HCT116 (cell line): ENCODE data around the gene SHC2. TPM values are rescaled to one million over a fixed set of nuclear protein-coding genes. Genes with fewer than 3 reads are reported as not detected.
A peak's percentile ranks its signal among the peaks of the same experiment; 100 is the strongest.

Source experiments
- ATAC-seq: fragments of 200-7000 bp; cut with Tn5 transposase; 2 replicates; pipeline ENCODE4 v1.9.1; 2020; ENCODE audit warnings: mild to moderate bottlenecking, moderate library complexity
- BruUV-seq: library from RNA; stranded (reverse); fragments of 400-500 nt; replicated peaks from 2 replicates; lab custom pipeline; 2021; lab: Mats Ljungman, UMichigan
- CTCF ChIA-PET: fragments of 300-600 bp; sonication (Branson Sonifier 250); formaldehyde crosslinking; loops from one replicate; lab custom pipeline; 2021; ENCODE audit warnings: antibody characterized with exemption; lab: Charles Lee
- POLR2A ChIA-PET: fragments of 300-600, 350-600 bp; sonication (Branson Sonifier 250); formaldehyde crosslinking; loops from one replicate; lab custom pipeline; 2021; ENCODE audit warnings: antibody characterized with exemption; lab: Charles Lee
- RAD21 ChIA-PET, 2 experiments: fragments of 300-600 bp; sonication (Branson Sonifier 250); formaldehyde crosslinking; loops; one replicate each; lab custom pipeline; 2023; ENCODE audit warnings: low total read pairs in 2 of 2; ENCODE audit not compliant: uncharacterized antibody in 2 of 2, unreplicated experiment in 2 of 2, low non-redundant PET in 1 of 2; lab: Charles Lee
- DNase-seq: peaks from one replicate; pipeline ENCODE4 v3.0.0-alpha.2; 2010; ENCODE audit warnings: low read depth, low spot score
- H2AFZ ChIP-seq: fragments of 200-600 bp; shearing (Covaris generic), sonication (generic); 2 replicates; pipeline ENCODE4 v1.6.1; 2017; ENCODE audit warnings: low read depth, mixed run types, mixed read lengths, antibody characterized with exemption, low read length; ENCODE audit not compliant: poor library complexity, severe bottlenecking
- H3K27ac ChIP-seq: 2 replicates; pipeline ENCODE4 v1.5.1; 2012; ENCODE audit warnings: low read depth, low read length
- H3K27me3 ChIP-seq: fragments of 200-600 bp; sonication (generic); 2 replicates; pipeline ENCODE4 v1.6.1; 2016; ENCODE audit warnings: mixed run types, low read length, mixed read lengths; ENCODE audit not compliant: insufficient read depth
- H3K36me3 ChIP-seq, 2 experiments: fragments of 200-500 bp in 1 of 2; fragments of 200-600 bp in 1 of 2; sonication (Bioruptor generic) in 1 of 2; sonication (generic) in 1 of 2; 2 replicates each; pipeline versions ENCODE4 v1.5.1 to v1.6.1; 2014 to 2016; ENCODE audit warnings: low read length in 2 of 2, inconsistent platforms in 1 of 2, mixed read lengths in 1 of 2, mixed run types in 1 of 2; ENCODE audit not compliant: insufficient read depth in 2 of 2, control insufficient read depth in 1 of 2
- H3K4me1 ChIP-seq, 2 experiments: fragments of 200-600 bp in 1 of 2; sonication (generic) in 1 of 2; 2 replicates each; pipeline versions ENCODE4 v1.5.1 to v1.6.1; 2012 to 2017; ENCODE audit warnings: low read length in 2 of 2, inconsistent platforms in 1 of 2, mild to moderate bottlenecking in 1 of 2, mixed read lengths in 1 of 2, mixed run types in 1 of 2, moderate library complexity in 1 of 2; ENCODE audit not compliant: insufficient read depth in 2 of 2, control insufficient read depth in 1 of 2
- H3K4me2 ChIP-seq: fragments of 200-600 bp; sonication (generic); 2 replicates; pipeline ENCODE4 v1.6.1; 2017; ENCODE audit warnings: mixed run types, low read length, mixed read lengths
- H3K4me3 ChIP-seq, 2 experiments: fragments of 200-600 bp in 1 of 2; sonication (generic) in 1 of 2; replicated peaks in 1 of 2; 2 replicates each; pipeline ENCODE4 v1.5.1; 2011 to 2016; ENCODE audit warnings: low read length in 2 of 2, control low read depth in 1 of 2, low read depth in 1 of 2, mild to moderate bottlenecking in 1 of 2, mixed read lengths in 1 of 2, mixed run types in 1 of 2
- H3K79me2 ChIP-seq: fragments of 200-600 bp; sonication (generic); 2 replicates; pipeline ENCODE4 v1.6.1; 2017; ENCODE audit warnings: mild to moderate bottlenecking, mixed run types, low read length, moderate library complexity, mixed read lengths; ENCODE audit not compliant: insufficient read depth
- H3K9ac ChIP-seq: fragments of 200-600 bp; sonication (generic); 2 replicates; pipeline ENCODE4 v1.6.1; 2016; ENCODE audit warnings: low read length, mixed read lengths
- H3K9me2 ChIP-seq: fragments of 200-600 bp; sonication (generic), shearing (Covaris generic); 2 replicates; pipeline ENCODE4 v1.6.1; 2017; ENCODE audit warnings: mixed run types, mild to moderate bottlenecking, moderate library complexity; ENCODE audit not compliant: insufficient read depth
- H3K9me3 ChIP-seq, 2 experiments: fragments of 200-500 bp in 1 of 2; fragments of 200-600 bp in 1 of 2; sonication (Bioruptor generic) in 1 of 2; sonication (generic) in 1 of 2; 2 replicates each; pipeline ENCODE4 v1.6.1; 2014 to 2017; ENCODE audit warnings: low read length in 2 of 2, mixed read lengths in 2 of 2, inconsistent platforms in 1 of 2, low read depth in 1 of 2, mild to moderate bottlenecking in 1 of 2, mixed run types in 1 of 2, moderate library complexity in 1 of 2; ENCODE audit not compliant: control insufficient read depth in 1 of 2, insufficient read depth in 1 of 2
- H4K20me1 ChIP-seq: fragments of 200-600 bp; sonication (generic), shearing (Covaris generic); 2 replicates; pipeline ENCODE4 v1.6.1; 2017; ENCODE audit warnings: mixed run types, mild to moderate bottlenecking, moderate library complexity; ENCODE audit not compliant: insufficient read depth
- ATF3 ChIP-seq: IDR thresholded peaks from 2 replicates; pipeline ENCODE4 v1.6.1; 2012
- CBX3 ChIP-seq: IDR thresholded peaks from 2 replicates; pipeline ENCODE4 v1.6.1; 2012; ENCODE audit warnings: low read depth
- CEBPB ChIP-seq: IDR thresholded peaks from 2 replicates; pipeline ENCODE4 v1.6.1; 2012; ENCODE audit warnings: low read depth
- EZH2 ChIP-seq: fragments of 200-600 bp; sonication (generic); IDR thresholded peaks from 2 replicates; pipeline ENCODE4 v1.6.1; 2017; ENCODE audit warnings: antibody characterized with exemption, mixed run types
- FOSL1 ChIP-seq: IDR thresholded peaks from 2 replicates; pipeline ENCODE4 v1.6.1; 2012; ENCODE audit warnings: low read depth
- JUND ChIP-seq: IDR thresholded peaks from 2 replicates; pipeline ENCODE4 v1.6.1; 2012
- RAD21 ChIP-seq: IDR thresholded peaks from 2 replicates; pipeline ENCODE4 v1.6.1; 2012; ENCODE audit warnings: low read depth, mild to moderate bottlenecking
- SIN3A ChIP-seq: IDR thresholded peaks from 2 replicates; pipeline ENCODE4 v1.6.1; 2012; ENCODE audit warnings: low read depth
- SRF ChIP-seq: IDR thresholded peaks from 2 replicates; pipeline ENCODE4 v1.6.1; 2012; ENCODE audit warnings: low read depth
- YY1 ChIP-seq: IDR thresholded peaks from 2 replicates; pipeline ENCODE4 v1.6.1; 2011; ENCODE audit warnings: low read length, low read depth, moderate library complexity, mild to moderate bottlenecking; ENCODE audit not compliant: insufficient replicate concordance; ENCODE audit errors: extremely low read depth
- ZFX ChIP-seq: fragments of 450-650 bp; IDR thresholded peaks from 2 replicates; pipeline ENCODE4 v1.6.1; 2017
- intact Hi-C: fragments of 100-400 bp; cut with micrococcal nuclease; formaldehyde crosslinking; loops from 2 replicates; pipeline ENCODE4 v1.10.0; 2022
- total RNA-seq: library from RNA; stranded (reverse); gene quantifications from one replicate; pipeline ENCODE4 v1.2.1, GENCODE V29; 2021; ENCODE audit not compliant: unreplicated experiment
- TF ChIP-seq, protein P1 (sequence below): IDR thresholded peaks from 2 replicates; pipeline ENCODE4 v1.6.1; 2012; ENCODE audit warnings: low read depth
- TF ChIP-seq, protein P2 (sequence below), 3 experiments: fragments of 200-600 bp in 1 of 3; sonication (generic) in 1 of 3; IDR thresholded peaks in 2 of 3; conservative IDR thresholded peaks in 1 of 3; 2 replicates each; pipeline ENCODE4 v1.5.1; 2012 to 2017; ENCODE audit warnings: low read depth in 2 of 3, low read length in 2 of 3, antibody characterized with exemption in 1 of 3, borderline replicate concordance in 1 of 3, control low read depth in 1 of 3, mild to moderate bottlenecking in 1 of 3, mixed read lengths in 1 of 3, mixed run types in 1 of 3, moderate library complexity in 1 of 3; ENCODE audit not compliant: insufficient read depth in 1 of 3
- TF ChIP-seq, protein P3 (sequence below): IDR thresholded peaks from 2 replicates; pipeline ENCODE4 v1.6.1; 2012

The SHC2 gene
- total RNA-seq, 1 experiment from 2014 or later = 2.5 TPM

DNA sequence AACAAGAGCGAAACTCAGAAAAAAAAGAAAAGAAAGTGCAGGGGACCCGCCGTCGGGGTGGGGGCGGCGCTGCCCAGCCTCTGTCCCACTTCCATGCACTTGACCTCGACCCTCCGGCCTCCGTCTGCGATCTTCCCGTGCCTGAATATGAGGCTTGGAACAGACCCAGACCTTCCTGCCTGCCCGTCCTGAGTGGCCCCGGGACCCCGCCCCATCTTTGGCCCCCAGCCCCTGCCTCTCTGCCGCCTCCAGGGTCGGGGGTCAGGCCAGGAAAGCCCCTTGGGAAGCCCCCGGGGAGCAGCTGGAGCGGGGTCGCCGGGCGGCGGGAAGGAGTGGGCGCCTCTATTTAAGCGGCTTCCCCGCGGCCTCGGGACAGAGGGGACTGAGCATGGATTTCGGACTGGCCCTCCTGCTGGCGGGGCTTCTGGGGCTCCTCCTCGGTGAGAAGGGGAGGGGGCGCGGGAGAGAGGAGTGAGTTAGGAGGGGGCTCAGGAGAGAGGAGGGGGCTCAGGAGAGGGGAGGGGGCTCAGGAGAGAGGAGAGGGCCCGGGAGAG, 35.4 kb upstream of the SHC2 start, which contains the start of gene MADCAM1:
MADCAM1 (plus strand) TSS at position 375 of the 554 bp plus-strand sequence; CDS start at position 389, 14 bp downstream.
- H2AFZ ChIP-seq = no peak within 1 kb of the TSS
- no peak within 1 kb of the TSS for H3K9ac ChIP-seq
- H3K27me3 ChIP-seq = no peaks in the 10 kb centered on the region
- ATAC-seq (no peak), DNase-seq (no peak)
- intact Hi-C loops = no loop called here
- H4K20me1 ChIP-seq = no peaks in the 10 kb centered on the region
- CTCF ChIA-PET = interaction anchor here (2.2 to 2.6 kb wide), 2 partner anchors 11 to 14 kb away, joined by 11 to 29 read pairs; partner anchors contain the start of gene TPGS1
- TF ChIP-seq YY1 = no peak
- no peak for TF ChIP-seq RAD21
- no peak for TF ChIP-seq JUND
- TF ChIP-seq SIN3A = no peak
- TF ChIP-seq FOSL1 = no peak
- TF ChIP-seq EZH2 = no peak
- TF ChIP-seq CEBPB = no peak
- TF ChIP-seq, protein P1, sequence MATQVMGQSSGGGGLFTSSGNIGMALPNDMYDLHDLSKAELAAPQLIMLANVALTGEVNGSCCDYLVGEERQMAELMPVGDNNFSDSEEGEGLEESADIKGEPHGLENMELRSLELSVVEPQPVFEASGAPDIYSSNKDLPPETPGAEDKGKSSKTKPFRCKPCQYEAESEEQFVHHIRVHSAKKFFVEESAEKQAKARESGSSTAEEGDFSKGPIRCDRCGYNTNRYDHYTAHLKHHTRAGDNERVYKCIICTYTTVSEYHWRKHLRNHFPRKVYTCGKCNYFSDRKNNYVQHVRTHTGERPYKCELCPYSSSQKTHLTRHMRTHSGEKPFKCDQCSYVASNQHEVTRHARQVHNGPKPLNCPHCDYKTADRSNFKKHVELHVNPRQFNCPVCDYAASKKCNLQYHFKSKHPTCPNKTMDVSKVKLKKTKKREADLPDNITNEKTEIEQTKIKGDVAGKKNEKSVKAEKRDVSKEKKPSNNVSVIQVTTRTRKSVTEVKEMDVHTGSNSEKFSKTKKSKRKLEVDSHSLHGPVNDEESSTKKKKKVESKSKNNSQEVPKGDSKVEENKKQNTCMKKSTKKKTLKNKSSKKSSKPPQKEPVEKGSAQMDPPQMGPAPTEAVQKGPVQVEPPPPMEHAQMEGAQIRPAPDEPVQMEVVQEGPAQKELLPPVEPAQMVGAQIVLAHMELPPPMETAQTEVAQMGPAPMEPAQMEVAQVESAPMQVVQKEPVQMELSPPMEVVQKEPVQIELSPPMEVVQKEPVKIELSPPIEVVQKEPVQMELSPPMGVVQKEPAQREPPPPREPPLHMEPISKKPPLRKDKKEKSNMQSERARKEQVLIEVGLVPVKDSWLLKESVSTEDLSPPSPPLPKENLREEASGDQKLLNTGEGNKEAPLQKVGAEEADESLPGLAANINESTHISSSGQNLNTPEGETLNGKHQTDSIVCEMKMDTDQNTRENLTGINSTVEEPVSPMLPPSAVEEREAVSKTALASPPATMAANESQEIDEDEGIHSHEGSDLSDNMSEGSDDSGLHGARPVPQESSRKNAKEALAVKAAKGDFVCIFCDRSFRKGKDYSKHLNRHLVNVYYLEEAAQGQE = no peak
- TF ChIP-seq CBX3 = no peak
- TF ChIP-seq, protein P2, sequence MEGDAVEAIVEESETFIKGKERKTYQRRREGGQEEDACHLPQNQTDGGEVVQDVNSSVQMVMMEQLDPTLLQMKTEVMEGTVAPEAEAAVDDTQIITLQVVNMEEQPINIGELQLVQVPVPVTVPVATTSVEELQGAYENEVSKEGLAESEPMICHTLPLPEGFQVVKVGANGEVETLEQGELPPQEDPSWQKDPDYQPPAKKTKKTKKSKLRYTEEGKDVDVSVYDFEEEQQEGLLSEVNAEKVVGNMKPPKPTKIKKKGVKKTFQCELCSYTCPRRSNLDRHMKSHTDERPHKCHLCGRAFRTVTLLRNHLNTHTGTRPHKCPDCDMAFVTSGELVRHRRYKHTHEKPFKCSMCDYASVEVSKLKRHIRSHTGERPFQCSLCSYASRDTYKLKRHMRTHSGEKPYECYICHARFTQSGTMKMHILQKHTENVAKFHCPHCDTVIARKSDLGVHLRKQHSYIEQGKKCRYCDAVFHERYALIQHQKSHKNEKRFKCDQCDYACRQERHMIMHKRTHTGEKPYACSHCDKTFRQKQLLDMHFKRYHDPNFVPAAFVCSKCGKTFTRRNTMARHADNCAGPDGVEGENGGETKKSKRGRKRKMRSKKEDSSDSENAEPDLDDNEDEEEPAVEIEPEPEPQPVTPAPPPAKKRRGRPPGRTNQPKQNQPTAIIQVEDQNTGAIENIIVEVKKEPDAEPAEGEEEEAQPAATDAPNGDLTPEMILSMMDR (IDR thresholded peaks at IDR 0.05 in 2 of 3, conservative IDR thresholded peaks at IDR 0.05 in 1 of 3; ENCODE audit: borderline replicate concordance in 1 of 3, insufficient read depth in 1 of 3, low read depth in 2 of 3, low read length in 2 of 3) = no peak
- TF ChIP-seq ATF3 = no peak
- no peak for TF ChIP-seq ZFX
- TF ChIP-seq, protein P3, sequence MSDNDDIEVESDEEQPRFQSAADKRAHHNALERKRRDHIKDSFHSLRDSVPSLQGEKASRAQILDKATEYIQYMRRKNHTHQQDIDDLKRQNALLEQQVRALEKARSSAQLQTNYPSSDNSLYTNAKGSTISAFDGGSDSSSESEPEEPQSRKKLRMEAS = no peak
- no peak for TF ChIP-seq SRF
- H3K9me2 ChIP-seq = no peaks in the 10 kb centered on the region
- H3K27ac ChIP-seq = peak within 1 kb of the TSS; percentile 22; the same call in 1 of the 2 replicates
- H3K4me2 ChIP-seq = peak within 1 kb of the TSS; percentile 43
- POLR2A ChIA-PET = interaction anchor here (1.1 kb wide), 1 partner anchor 10 kb away, joined by 3 read pairs; no protein-coding TSS in a partner anchor
- no peaks in the 10 kb centered on the region; a peak in 1 of 4 replicates for H3K9me3 ChIP-seq
- RAD21 ChIA-PET = no interaction called here
- no peaks in the 10 kb centered on the region for H3K79me2 ChIP-seq
- peaks cover 2 to 10% of the 10 kb centered on the region in 2 experiments; a peak in 3 of 4 replicates for H3K4me1 ChIP-seq
- H3K4me3 ChIP-seq = no peak within 1 kb of the TSS
- no peaks in the 10 kb centered on the region for H3K36me3 ChIP-seq
- BruUV-seq = no TSS peak
